Vagina (tissue), 2 donors: ENCODE results near the gene BCAM.
"Not testable (repeated sequence)": the region's sequence is repeated elsewhere in the genome, so short reads cannot be mapped to it uniquely, and the experiment has no call there.

ENCODE experiments used
- POLR2A ChIP-seq, 2 donors: fragments of 450-650 bp; IDR thresholded peaks; one replicate each; pipeline ENCODE4 v1.6.1; 2017; ENCODE audit warnings: antibody characterized with exemption in 2 of 2, mild to moderate bottlenecking in 2 of 2, moderate library complexity in 2 of 2
- POLR2AphosphoS5 ChIP-seq, 2 donors: sonication (generic); formaldehyde crosslinking; IDR thresholded peaks; one replicate each; pipeline ENCODE4 v1.9.0; 2017; ENCODE audit warnings: antibody characterized with exemption in 2 of 2, mild to moderate bottlenecking in 2 of 2, low read depth in 1 of 2; ENCODE audit not compliant: insufficient read depth in 1 of 2
- TF ChIP-seq, protein P1 (sequence below), 3 experiments: fragments of 450-650 bp in 2 of 3; fragments of 200-600 bp in 1 of 3; sonication (generic) in 1 of 3; IDR thresholded peaks; one replicate each; pipeline ENCODE4 v1.5.1; 2017 to 2019; ENCODE audit warnings: antibody characterized with exemption in 3 of 3, mild to moderate bottlenecking in 2 of 3, moderate library complexity in 2 of 3

DNA sequence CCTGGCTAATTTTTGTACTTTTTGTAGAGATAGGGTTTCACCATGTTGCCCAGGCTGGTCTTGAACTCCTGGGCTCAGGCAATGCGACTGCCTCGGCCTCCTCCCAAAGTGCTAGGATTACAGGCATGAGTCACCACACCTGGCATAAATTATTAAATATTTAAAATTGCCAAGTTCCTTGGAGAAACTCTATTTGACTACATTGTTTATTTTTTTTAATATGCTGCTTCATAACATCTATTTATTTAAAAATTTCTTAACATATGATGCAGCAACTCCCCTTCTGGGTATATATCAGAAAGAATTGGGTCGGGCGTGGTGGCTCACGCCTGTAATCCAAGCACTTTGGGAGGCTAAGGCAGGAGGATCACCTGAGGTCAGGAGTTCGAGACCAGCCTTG lies 24.0 kb downstream of the BCAM start:
- TF ChIP-seq, protein P1, sequence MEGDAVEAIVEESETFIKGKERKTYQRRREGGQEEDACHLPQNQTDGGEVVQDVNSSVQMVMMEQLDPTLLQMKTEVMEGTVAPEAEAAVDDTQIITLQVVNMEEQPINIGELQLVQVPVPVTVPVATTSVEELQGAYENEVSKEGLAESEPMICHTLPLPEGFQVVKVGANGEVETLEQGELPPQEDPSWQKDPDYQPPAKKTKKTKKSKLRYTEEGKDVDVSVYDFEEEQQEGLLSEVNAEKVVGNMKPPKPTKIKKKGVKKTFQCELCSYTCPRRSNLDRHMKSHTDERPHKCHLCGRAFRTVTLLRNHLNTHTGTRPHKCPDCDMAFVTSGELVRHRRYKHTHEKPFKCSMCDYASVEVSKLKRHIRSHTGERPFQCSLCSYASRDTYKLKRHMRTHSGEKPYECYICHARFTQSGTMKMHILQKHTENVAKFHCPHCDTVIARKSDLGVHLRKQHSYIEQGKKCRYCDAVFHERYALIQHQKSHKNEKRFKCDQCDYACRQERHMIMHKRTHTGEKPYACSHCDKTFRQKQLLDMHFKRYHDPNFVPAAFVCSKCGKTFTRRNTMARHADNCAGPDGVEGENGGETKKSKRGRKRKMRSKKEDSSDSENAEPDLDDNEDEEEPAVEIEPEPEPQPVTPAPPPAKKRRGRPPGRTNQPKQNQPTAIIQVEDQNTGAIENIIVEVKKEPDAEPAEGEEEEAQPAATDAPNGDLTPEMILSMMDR (IDR thresholded peaks at IDR 0.05), result not testable (repeated sequence)
- not testable (repeated sequence) for TF ChIP-seq POLR2A (IDR thresholded peaks at IDR 0.05); POLR2AphosphoS5 (IDR thresholded peaks at IDR 0.05; ENCODE audit: insufficient read depth in 1 of 2, low read depth in 1 of 2)
